GM21737 (cell line): ENCODE measurements around the gene CUL1.

Experiments
- ATAC-seq: cut with Tn5 transposase; IDR thresholded peaks from one replicate; pipeline ENCODE4 v1.9.1; 2021; ENCODE audit warnings: mild to moderate bottlenecking, moderate library complexity; ENCODE audit not compliant: unreplicated experiment

The CUL1 gene

DNA sequence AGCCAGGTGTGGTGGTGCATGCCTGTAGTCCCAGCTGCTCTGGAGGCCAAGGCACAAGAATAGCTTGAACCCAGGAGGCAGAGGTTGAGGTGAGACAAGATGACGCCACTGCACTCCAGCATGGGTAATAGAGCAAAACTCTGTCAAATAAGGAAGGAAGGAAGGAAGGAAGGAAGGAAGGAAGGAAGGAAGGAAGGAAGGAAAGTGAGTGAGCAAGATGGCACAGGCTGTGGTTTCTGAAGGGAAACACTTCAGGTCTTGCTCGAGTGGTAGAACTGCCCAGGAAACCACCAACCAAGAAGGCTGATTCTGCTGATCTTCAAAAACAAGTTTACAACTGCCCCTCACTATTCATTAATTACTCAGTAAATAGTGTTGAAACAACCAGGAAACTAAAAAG is 140.2 kb downstream of the CUL1 start:
- no peak for ATAC-seq

DNA sequence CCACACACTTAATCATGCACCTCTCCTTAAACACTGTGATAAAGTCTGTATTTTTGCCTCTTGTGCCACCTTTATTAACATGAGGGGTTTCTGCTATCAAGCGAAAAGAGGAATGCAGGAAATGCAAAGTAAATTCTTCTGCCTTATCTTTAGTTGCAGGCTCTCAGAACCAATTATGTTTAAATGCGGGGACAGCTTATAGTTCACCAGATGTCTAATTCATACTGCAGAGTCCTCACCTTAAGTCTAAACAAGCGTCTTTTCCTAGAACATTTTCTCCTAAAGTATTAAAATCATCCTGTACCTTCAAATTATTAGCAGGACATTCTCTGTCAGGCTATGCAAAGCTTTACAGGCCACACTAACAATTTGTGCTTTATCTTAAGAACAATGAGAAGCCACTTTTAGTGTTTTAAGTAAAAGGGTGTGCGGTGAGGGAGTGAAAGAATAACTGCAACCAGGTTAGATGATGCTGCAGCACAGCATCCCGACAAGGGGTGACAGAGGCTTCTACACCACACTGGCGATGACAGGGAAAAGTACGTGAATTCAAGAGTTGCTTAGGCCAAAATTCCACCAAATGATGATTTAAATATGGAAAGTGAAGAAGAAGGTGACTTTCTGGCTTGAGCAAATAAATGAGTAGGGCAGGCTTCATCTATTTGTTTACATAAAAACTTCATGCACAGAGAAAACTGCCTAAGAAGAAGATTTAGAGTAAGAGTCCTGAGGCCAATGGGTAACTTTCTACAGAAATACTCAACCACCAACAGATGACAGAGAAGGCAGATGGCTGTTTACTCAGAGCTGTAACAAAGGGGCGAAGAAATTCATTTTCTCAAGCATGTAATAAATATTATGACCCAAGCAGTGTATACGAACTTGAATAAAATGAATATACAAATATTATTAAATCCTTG is 149.4 kb downstream of the CUL1 start:
- no peak for ATAC-seq

- ATAC-seq: no peak
These were observed 150.8 kb downstream of the CUL1 start for GRCh38 chr7:148849393-148850098.

- no peak for ATAC-seq
These were observed 151.9 kb downstream of the CUL1 start for GRCh38 chr7:148850564-148850963.
